K562 (cell line): Measurements from ENCODE around the gene SIGLEC1. TPM values are rescaled to one million over a fixed set of nuclear protein-coding genes. Genes with fewer than 3 reads are reported as not detected.
A peak's percentile ranks its signal among the peaks of the same experiment; 100 is the strongest.

Source experiments
- NR2C2 ChIP-seq, 2 experiments: fragments of 200-800 bp in 1 of 2; sonication (Bioruptor generic) in 1 of 2; sonication (generic) in 1 of 2; formaldehyde crosslinking in 1 of 2; IDR thresholded peaks; 2 replicates each; pipeline versions ENCODE4 v1.6.1 to v1.8.0; 2016 to 2022; ENCODE audit warnings: mild to moderate bottlenecking in 1 of 2, missing compliant biosample characterization in 1 of 2, missing genetic modification characterization in 1 of 2, missing genetic modification reagents in 1 of 2
- YBX1 ChIP-seq: fragments of 450-650 bp; IDR thresholded peaks from 2 replicates; pipeline ENCODE4 v1.7.1; 2016; ENCODE audit warnings: mild to moderate bottlenecking
- ZNF124 ChIP-seq: sonication (generic); formaldehyde crosslinking; IDR thresholded peaks from 2 replicates; pipeline ENCODE4 v1.8.1; 2022; ENCODE audit warnings: missing genetic modification reagents
- polyA plus RNA-seq, 8 experiments: library from polyadenylated mRNA; depleted of rRNA in 4 of 8; stranded (reverse) in 5 of 8; unstranded in 3 of 8; fragments of >200 nt; fragmentation: Nextera tagmentation in 2 of 8; fragmentation: Illumina TruSeq in 1 of 8; extraction: Ambion mirVana in 2 of 8; extraction: Trizol in 1 of 8; gene quantifications; 2 replicates each; pipeline versions ENCODE4 v1.2.1 to v1.2.3, GENCODE V29; 2011 to 2014; ENCODE audit warnings: inconsistent platforms in 1 of 8, missing spikeins in 1 of 8
- total RNA-seq, 7 experiments: library from RNA; depleted of rRNA in 6 of 7; stranded (reverse); fragments of >200 nt in 6 of 7; fragmentation: Illumina TruSeq in 2 of 7; extraction: Trizol in 2 of 7; gene quantifications; 2 replicates each; pipeline versions ENCODE4 v1.2.1 to v1.2.3, GENCODE V29; 2011 to 2021; ENCODE audit warnings: low replicate concordance in 1 of 7
- TF ChIP-seq, protein P1 (sequence below): sonication (generic); formaldehyde crosslinking; IDR thresholded peaks from 2 replicates; pipeline ENCODE4 v1.8.0; 2023; ENCODE audit warnings: missing genetic modification reagents, mild to moderate bottlenecking, borderline replicate concordance

Gene SIGLEC1
- total and polyA plus RNA-seq, 9 of the 15 experiments (the other 6 are each of a cell fraction or from before 2014, with no cell fraction given), result 0.05 to 0.07 TPM; not detected in 7

DNA sequence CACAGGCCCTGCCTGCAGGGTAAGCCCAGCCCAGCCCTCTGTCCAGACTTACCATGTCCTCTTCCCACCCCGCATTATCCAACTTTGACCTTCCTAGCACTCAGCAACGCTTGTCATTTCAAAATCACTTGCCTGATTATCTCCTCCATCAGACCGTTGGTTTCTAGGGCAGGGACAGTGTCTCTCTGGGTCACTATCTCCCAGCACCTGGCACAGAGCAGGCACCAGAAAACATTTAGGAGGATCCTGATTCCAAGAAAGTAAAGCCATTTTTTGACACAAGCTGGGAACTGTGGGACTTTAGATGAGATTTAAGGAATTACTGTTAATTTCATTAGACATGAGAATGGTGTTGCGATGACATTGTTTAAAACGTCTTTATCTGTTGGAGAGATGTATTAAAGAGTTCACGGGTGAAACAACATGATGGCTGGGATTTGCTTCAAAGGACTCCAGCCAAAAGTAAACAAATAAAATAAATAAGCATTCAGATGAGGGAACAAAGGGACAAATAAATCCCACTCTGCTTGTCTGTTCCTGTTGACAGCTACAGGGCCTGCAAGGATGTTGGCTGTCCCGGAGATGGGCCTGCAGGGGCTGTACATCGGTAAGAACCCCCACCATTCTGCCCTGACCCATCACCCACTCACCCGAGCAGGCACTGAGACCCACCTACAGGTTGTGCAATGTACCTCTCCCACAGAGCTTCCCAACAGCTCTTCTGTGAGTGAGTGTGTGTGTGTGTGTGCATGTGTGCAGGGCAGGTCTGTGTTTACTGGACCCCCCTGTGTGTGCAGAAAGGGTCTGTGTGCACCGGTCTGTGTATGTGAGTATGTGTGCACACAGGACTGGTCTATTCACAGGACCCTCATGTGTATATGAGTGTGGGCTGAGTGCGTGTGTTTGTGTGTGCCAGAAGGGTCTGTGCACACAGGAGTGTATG, 26.0 kb upstream of the SIGLEC1 start (continued):
- TF ChIP-seq NR2C2 (CRISPR knock-in tag; IDR thresholded peaks at IDR 0.05) (no peak), NR2C2 (tag; IDR thresholded peaks at IDR 0.05) (peak; percentile 70), ZNF124 (CRISPR knock-in tag) (no peak), YBX1 (no peak)
- TF ChIP-seq, protein P1, sequence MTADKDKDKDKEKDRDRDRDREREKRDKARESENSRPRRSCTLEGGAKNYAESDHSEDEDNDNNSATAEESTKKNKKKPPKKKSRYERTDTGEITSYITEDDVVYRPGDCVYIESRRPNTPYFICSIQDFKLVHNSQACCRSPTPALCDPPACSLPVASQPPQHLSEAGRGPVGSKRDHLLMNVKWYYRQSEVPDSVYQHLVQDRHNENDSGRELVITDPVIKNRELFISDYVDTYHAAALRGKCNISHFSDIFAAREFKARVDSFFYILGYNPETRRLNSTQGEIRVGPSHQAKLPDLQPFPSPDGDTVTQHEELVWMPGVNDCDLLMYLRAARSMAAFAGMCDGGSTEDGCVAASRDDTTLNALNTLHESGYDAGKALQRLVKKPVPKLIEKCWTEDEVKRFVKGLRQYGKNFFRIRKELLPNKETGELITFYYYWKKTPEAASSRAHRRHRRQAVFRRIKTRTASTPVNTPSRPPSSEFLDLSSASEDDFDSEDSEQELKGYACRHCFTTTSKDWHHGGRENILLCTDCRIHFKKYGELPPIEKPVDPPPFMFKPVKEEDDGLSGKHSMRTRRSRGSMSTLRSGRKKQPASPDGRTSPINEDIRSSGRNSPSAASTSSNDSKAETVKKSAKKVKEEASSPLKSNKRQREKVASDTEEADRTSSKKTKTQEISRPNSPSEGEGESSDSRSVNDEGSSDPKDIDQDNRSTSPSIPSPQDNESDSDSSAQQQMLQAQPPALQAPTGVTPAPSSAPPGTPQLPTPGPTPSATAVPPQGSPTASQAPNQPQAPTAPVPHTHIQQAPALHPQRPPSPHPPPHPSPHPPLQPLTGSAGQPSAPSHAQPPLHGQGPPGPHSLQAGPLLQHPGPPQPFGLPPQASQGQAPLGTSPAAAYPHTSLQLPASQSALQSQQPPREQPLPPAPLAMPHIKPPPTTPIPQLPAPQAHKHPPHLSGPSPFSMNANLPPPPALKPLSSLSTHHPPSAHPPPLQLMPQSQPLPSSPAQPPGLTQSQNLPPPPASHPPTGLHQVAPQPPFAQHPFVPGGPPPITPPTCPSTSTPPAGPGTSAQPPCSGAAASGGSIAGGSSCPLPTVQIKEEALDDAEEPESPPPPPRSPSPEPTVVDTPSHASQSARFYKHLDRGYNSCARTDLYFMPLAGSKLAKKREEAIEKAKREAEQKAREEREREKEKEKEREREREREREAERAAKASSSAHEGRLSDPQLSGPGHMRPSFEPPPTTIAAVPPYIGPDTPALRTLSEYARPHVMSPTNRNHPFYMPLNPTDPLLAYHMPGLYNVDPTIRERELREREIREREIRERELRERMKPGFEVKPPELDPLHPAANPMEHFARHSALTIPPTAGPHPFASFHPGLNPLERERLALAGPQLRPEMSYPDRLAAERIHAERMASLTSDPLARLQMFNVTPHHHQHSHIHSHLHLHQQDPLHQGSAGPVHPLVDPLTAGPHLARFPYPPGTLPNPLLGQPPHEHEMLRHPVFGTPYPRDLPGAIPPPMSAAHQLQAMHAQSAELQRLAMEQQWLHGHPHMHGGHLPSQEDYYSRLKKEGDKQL, result no peak
